ENCODE results near the gene C1QTNF8. TPM values are rescaled to one million over a fixed set of nuclear protein-coding genes. Genes with fewer than 3 reads are reported as not detected.
"Not testable (repeated sequence)": the region's sequence is repeated elsewhere in the genome, so short reads cannot be mapped to it uniquely, and the experiment has no call there.

C1QTNF8 gene
- polyA plus RNA-seq, 1 donor (not counting 4 experiments of a cell fraction or from before 2014, with no cell fraction given) = not detected

DNA sequence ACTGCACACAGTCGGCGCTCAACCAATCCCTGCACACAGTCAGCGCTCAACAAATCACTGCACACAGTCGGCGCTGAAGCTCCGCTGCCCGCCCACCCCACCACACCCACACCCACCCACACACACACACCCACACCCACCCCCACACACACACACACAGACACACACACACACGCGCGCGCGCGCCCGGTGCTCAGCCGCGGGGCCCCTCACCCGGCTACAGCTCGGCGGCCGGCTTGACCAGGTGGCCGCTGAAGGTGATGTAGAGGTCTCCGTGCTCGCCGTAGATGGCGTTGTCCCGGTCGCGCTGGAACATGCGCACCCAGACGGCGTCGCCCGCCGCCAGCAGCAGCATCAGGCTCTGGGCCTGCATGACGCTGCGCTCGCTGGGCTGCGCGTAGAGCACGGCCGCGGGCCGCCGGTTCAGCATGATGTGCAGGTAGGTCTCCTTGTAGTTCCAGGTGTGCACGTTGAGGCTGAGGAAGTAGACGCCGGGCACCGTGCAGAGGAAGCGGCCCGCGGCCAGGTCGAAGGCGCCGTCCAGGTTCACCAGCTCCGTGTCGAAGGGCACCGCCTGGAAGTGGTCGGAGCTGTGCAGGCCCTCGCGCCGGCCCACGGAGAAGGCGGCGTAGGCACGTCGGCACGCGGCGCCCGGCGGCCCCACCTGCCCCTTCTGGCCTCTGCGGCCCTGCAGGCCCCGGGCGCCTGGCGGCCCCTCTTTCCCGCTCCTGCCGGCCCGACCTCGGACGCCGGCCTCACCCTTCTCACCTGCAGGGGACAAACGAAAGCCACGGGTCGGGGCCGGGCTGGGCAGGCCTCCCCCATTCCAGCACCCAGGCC lies 2.5 kb downstream of the C1QTNF8 start:
- DNase-seq (ENCODE audit: low read depth, low spot score) (no peak), FAIRE-seq (no peak)
- TF ChIP-seq, protein P1, sequence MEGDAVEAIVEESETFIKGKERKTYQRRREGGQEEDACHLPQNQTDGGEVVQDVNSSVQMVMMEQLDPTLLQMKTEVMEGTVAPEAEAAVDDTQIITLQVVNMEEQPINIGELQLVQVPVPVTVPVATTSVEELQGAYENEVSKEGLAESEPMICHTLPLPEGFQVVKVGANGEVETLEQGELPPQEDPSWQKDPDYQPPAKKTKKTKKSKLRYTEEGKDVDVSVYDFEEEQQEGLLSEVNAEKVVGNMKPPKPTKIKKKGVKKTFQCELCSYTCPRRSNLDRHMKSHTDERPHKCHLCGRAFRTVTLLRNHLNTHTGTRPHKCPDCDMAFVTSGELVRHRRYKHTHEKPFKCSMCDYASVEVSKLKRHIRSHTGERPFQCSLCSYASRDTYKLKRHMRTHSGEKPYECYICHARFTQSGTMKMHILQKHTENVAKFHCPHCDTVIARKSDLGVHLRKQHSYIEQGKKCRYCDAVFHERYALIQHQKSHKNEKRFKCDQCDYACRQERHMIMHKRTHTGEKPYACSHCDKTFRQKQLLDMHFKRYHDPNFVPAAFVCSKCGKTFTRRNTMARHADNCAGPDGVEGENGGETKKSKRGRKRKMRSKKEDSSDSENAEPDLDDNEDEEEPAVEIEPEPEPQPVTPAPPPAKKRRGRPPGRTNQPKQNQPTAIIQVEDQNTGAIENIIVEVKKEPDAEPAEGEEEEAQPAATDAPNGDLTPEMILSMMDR (optimal IDR thresholded peaks at IDR 0.05 in 1 of 3, IDR thresholded peaks at IDR 0.05 in 1 of 3, conservative IDR thresholded peaks at IDR 0.05 in 1 of 3; ENCODE audit: extremely low read depth in 1 of 3, insufficient read depth in 2 of 3, low read length in 3 of 3) = no peak
- no peak for TF ChIP-seq EZH2 (IDR thresholded peaks at IDR 0.05; ENCODE audit: low read length)
- H3K9ac ChIP-seq (ENCODE audit: control insufficient read depth, extremely low read depth, insufficient read depth, low read length) = no peak overlapping the region
- no peaks in the 10 kb centered on the region for H3K79me2 ChIP-seq (ENCODE audit: control insufficient read depth, insufficient read depth, low read length)
- dilution Hi-C loops (cut with MboI; ENCODE audit: extremely low pct_ligation_motif_present, low sequenced_read_pairs) = no loop called here
- peaks cover 4% of the 10 kb centered on the region for H3K9me3 ChIP-seq (ENCODE audit: control insufficient read depth, low read depth, low read length)
- H2AFZ ChIP-seq (ENCODE audit: control insufficient read depth, low read length) = no peak overlapping the region
- H3K4me1 ChIP-seq (ENCODE audit: control insufficient read depth, extremely low read depth, insufficient read depth, low read length) = no peaks in the 10 kb centered on the region
- no peaks in the 10 kb centered on the region for H3K36me3 ChIP-seq (ENCODE audit: control insufficient read depth in 2 of 2, extremely low read depth in 1 of 2, insufficient read depth in 2 of 2, low read length in 2 of 2)
- no peak overlapping the region for H3K4me2 ChIP-seq (ENCODE audit: control insufficient read depth, extremely low read depth, insufficient read depth, low read depth, low read length)
- H4K20me1 ChIP-seq (ENCODE audit: control insufficient read depth, extremely low read depth, insufficient read depth, low read length) = no peaks in the 10 kb centered on the region
- no peak overlapping the region for H3K4me3 ChIP-seq (ENCODE audit: control insufficient read depth in 2 of 3, extremely low read depth in 1 of 3, insufficient read depth in 2 of 3, low read depth in 1 of 3, low read length in 3 of 3)
- H3K9me1 ChIP-seq (ENCODE audit: control insufficient read depth, extremely low read depth, insufficient read depth, low read length) = no peaks in the 10 kb centered on the region
- no peak overlapping the region for H3K27ac ChIP-seq (ENCODE audit: control insufficient read depth, insufficient read depth, low read length)
- peaks cover 18% of the 10 kb centered on the region for H3K27me3 ChIP-seq (ENCODE audit: control insufficient read depth, extremely low read depth, insufficient read depth, low read length)

DNA sequence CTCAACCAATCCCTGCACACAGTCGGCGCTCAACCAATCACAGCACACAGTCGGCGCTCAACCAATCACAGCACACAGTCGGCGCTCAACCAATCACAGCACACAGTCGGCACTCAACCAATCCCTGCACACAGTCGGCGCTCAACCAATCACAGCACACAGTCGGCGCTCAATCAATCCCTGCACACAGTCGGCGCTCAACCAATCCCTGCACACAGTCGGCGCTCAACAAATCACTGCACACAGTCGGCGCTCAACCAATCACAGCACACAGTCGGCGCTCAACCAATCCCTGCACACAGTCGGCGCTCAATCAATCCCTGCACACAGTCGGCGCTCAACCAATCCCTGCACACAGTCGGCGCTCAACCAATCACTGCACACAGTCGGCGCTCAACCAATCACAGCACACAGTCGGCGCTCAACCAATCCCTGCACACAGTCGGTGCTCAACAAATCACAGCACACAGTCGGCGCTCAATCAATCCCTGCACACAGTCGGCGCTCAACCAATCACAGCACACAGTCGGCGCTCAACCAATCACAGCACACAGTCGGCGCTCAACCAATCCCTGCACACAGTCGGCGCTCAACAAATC lies 3.3 kb downstream of the C1QTNF8 start:
- H3K27ac ChIP-seq (ENCODE audit: control insufficient read depth, insufficient read depth, low read length); H3K4me1 ChIP-seq (ENCODE audit: control insufficient read depth, extremely low read depth, insufficient read depth, low read length); H3K9ac ChIP-seq (ENCODE audit: control insufficient read depth, extremely low read depth, insufficient read depth, low read length); H3K9me1 ChIP-seq (ENCODE audit: control insufficient read depth, extremely low read depth, insufficient read depth, low read length); H3K4me2 ChIP-seq (ENCODE audit: control insufficient read depth, extremely low read depth, insufficient read depth, low read depth, low read length); H3K36me3 ChIP-seq (ENCODE audit: control insufficient read depth in 2 of 2, extremely low read depth in 1 of 2, insufficient read depth in 2 of 2, low read length in 2 of 2); dilution Hi-C loops (cut with MboI; ENCODE audit: extremely low pct_ligation_motif_present, low sequenced_read_pairs); H3K79me2 ChIP-seq (ENCODE audit: control insufficient read depth, insufficient read depth, low read length); DNase-seq (ENCODE audit: low read depth, low spot score); H2AFZ ChIP-seq (ENCODE audit: control insufficient read depth, low read length); H3K9me3 ChIP-seq (ENCODE audit: control insufficient read depth, low read depth, low read length); FAIRE-seq; H4K20me1 ChIP-seq (ENCODE audit: control insufficient read depth, extremely low read depth, insufficient read depth, low read length); H3K4me3 ChIP-seq (ENCODE audit: control insufficient read depth in 2 of 3, extremely low read depth in 1 of 3, insufficient read depth in 2 of 3, low read depth in 1 of 3, low read length in 3 of 3): not testable (repeated sequence)
- H3K27me3 ChIP-seq (ENCODE audit: control insufficient read depth, extremely low read depth, insufficient read depth, low read length) = peaks cover 24% of the 10 kb centered on the region
